Thyroid gland (tissue), 4 donors: ENCODE results near the gene FHIT. TPM values are rescaled to one million over a fixed set of nuclear protein-coding genes. Genes with fewer than 3 reads are reported as not detected.

Source experiments
- DNase-seq, 2 donors: peaks; one replicate each; pipeline ENCODE4 v3.0.0-alpha.2; 2019
- H3K27ac ChIP-seq, 3 donors: fragments of 200-600 bp; sonication (generic); 1 replicate in 2 of 3; 2 replicates in 1 of 3; pipeline ENCODE4 v1.5.1; 2016 to 2019; ENCODE audit warnings: mild to moderate bottlenecking in 1 of 3, moderate library complexity in 1 of 3
- H3K27me3 ChIP-seq: fragments of 200-600 bp; sonication (generic); one replicate; pipeline ENCODE4 v1.5.1; 2019
- H3K36me3 ChIP-seq, 2 donors: fragments of 200-600 bp; sonication (generic); one replicate each; pipeline ENCODE4 v1.5.1; 2016 to 2019
- H3K4me1 ChIP-seq, 2 donors: fragments of 200-600 bp; sonication (generic); one replicate each; pipeline ENCODE4 v1.5.1; 2017 to 2019
- H3K4me3 ChIP-seq, 3 donors: fragments of 200-600 bp; sonication (generic); replicated peaks in 1 of 3; 1 replicate in 2 of 3; 2 replicates in 1 of 3; pipeline ENCODE4 v1.5.1; 2016; ENCODE audit warnings: mild to moderate bottlenecking in 1 of 3
- H3K9me3 ChIP-seq: fragments of 200-600 bp; sonication (generic); one replicate; pipeline ENCODE4 v1.5.1; 2017
- CTCF ChIP-seq, 6 experiments: fragments of 200-600 bp in 3 of 6; fragments of 450-650 bp in 3 of 6; sonication (generic) in 3 of 6; IDR thresholded peaks; one replicate each; pipeline ENCODE4 v1.5.1; 2016 to 2019; ENCODE audit warnings: antibody characterized with exemption in 6 of 6, mild to moderate bottlenecking in 2 of 6, inconsistent platforms in 1 of 6, moderate library complexity in 1 of 6
- POLR2A ChIP-seq, 2 donors: fragments of 450-650 bp; IDR thresholded peaks; one replicate each; pipeline ENCODE4 v1.6.1; 2017; ENCODE audit warnings: antibody characterized with exemption in 2 of 2, mild to moderate bottlenecking in 2 of 2, moderate library complexity in 1 of 2
- WGBS, 2 donors: methylation state at CpG; one replicate each; pipeline ENCODE4 v1.1.5; 2017; 5-methylcytosine and 5-hydroxymethylcytosine counted together
- intact Hi-C: fragments of 100-400 bp; cut with DNase I; formaldehyde crosslinking; loops from one replicate; pipeline ENCODE4 v1.15.1; 2023
- total RNA-seq, 4 donors: library from RNA; depleted of rRNA; stranded (reverse); fragments of >200 nt; gene quantifications; one replicate each; pipeline ENCODE4 v1.2.3, GENCODE V29; 2016

FHIT gene
- total RNA-seq, 4 donors from 2014 or later: 12.2 to 18.9 (median 16.2) TPM

- intact Hi-C loops: no loop called here
- 50 to 79% methylated on average over 3 of the region's 3 CpGs for whole genome bisulfite sequencing, 2 donors
- no peaks in the 10 kb centered on the region for H3K36me3 ChIP-seq
- H3K4me3 ChIP-seq: no peak overlapping the region
- no peaks in the 10 kb centered on the region for H3K9me3 ChIP-seq
- H3K4me1 ChIP-seq: no peaks in the 10 kb centered on the region
- DNase-seq: no peak
- no peak overlapping the region for H3K27ac ChIP-seq
- TF ChIP-seq CTCF (IDR thresholded peaks at IDR 0.05): no peak
- TF ChIP-seq POLR2A (IDR thresholded peaks at IDR 0.05): no peak
- no peaks in the 10 kb centered on the region for H3K27me3 ChIP-seq
These were observed 185.7 kb downstream of the FHIT start for GRCh38 chr3:61065451-61066011.

GRCh38 chr3:61061092-61061723 is 190.0 kb downstream of the FHIT start:
- WGBS, 2 donors: 93 to 95% methylated on average over 2 of the region's 2 CpGs
- DNase-seq: no peak
- no peak for TF ChIP-seq POLR2A (IDR thresholded peaks at IDR 0.05)
- TF ChIP-seq CTCF (IDR thresholded peaks at IDR 0.05): no peak

GRCh38 chr3:61060411-61060861 is 190.8 kb downstream of the FHIT start:
- 89 to 90% methylated on average over 2 of the region's 2 CpGs for WGBS, 2 donors
- Histone ChIP-seq H3K4me1 (peaks cover 4 to 9% of the 10 kb centered on the region in 2 donors), H3K36me3 (no peaks in the 10 kb centered on the region), H3K27ac (no peak overlapping the region), H3K27me3 (no peaks in the 10 kb centered on the region), H3K4me3 (no peak overlapping the region), H3K9me3 (no peaks in the 10 kb centered on the region)
- no peak for TF ChIP-seq POLR2A (IDR thresholded peaks at IDR 0.05)
- TF ChIP-seq CTCF (IDR thresholded peaks at IDR 0.05): no peak
- no peak for DNase-seq
- intact Hi-C loops: no loop called here

More at GRCh38 chr3:61061092-61061723, 190.0 kb downstream of the FHIT start:
- H3K27me3 ChIP-seq: no peaks in the 10 kb centered on the region
- no peak overlapping the region for H3K27ac ChIP-seq
- H3K9me3 ChIP-seq: no peaks in the 10 kb centered on the region
- no peaks in the 10 kb centered on the region for H3K36me3 ChIP-seq
- H3K4me3 ChIP-seq: no peak overlapping the region
- intact Hi-C loops: no loop called here
- peaks cover 4 to 9% of the 10 kb centered on the region in 2 donors for H3K4me1 ChIP-seq

GRCh38 chr3:61058836-61059235 is 192.4 kb downstream of the FHIT start:
- WGBS, 2 donors: 97 to 98% methylated on average over 2 of the region's 2 CpGs
- intact Hi-C loops: no loop called here
- H3K4me1 ChIP-seq: peaks cover 4 to 9% of the 10 kb centered on the region in 2 donors
- no peaks in the 10 kb centered on the region for H3K36me3 ChIP-seq
- no peaks in the 10 kb centered on the region for H3K9me3 ChIP-seq
- H3K27ac ChIP-seq: no peak overlapping the region
- no peaks in the 10 kb centered on the region for H3K27me3 ChIP-seq
- no peak for TF ChIP-seq CTCF (IDR thresholded peaks at IDR 0.05)
- H3K4me3 ChIP-seq: no peak overlapping the region
- no peak for DNase-seq

GRCh38 chr3:61057464-61057863 is 193.8 kb downstream of the FHIT start:
- intact Hi-C loops: no loop called here
- Histone ChIP-seq H3K36me3 (no peaks in the 10 kb centered on the region), H3K27ac (peak overlapping the region in 1 of 3 donors; percentile 3), H3K4me1 (peaks cover 4 to 9% of the 10 kb centered on the region in 2 donors), H3K9me3 (no peaks in the 10 kb centered on the region), H3K4me3 (no peak overlapping the region), H3K27me3 (no peaks in the 10 kb centered on the region)
- peak in 1 of 2 donors; percentile 4 for DNase-seq
- TF ChIP-seq CTCF (IDR thresholded peaks at IDR 0.05): no peak
- TF ChIP-seq POLR2A (IDR thresholded peaks at IDR 0.05): no peak
- 46 to 53% methylated on average over 4 of the region's 4 CpGs for WGBS, 2 donors
